GM19239 (cell line): ENCODE measurements around the gene JAG2.

Source experiments
- DNase-seq: peaks from one replicate; pipeline ENCODE4 v3.0.0; 2011; ENCODE audit warnings: low spot score; ENCODE audit not compliant: insufficient read length
- FAIRE-seq: peaks from 2 replicates; lab custom pipeline; 2011; peaks lifted over from hg19 to GRCh38; lab: Jason Lieb, UNC

Gene JAG2

DNA sequence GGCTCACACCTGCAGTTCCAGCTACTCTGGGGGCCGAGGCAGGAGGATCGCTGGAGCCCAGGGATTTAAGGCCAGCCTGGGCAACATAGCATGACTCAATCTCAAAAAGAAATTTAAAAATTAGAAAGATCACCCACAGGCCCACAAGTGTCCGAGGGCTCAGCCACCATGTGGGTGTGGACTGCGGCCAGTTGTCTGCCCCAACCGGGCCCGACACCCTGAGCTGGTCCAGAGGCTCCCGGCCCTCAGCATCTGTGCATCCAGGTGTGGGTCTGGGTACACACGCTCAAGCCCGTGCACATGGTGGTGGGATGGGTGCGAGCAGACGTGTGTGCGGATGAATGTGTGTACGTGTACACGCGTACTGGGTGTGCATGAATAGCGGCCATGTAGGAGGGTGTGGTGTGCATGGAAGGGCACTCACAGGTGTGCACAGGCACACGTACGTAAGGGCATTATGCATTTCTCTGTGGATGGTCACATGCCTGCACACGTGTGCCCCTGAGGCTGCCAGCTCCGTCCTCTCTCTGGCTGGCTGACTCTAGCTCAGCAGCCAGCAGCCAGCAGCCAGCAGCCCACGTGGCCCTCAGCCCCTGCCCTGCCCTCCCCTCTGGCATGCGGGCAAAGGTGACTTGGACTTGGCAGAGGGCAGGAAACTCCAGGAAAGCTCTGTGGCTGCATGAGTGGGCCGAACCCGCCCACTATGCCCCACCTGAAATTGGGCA is 35.8 kb upstream of the JAG2 start:
- DNase-seq = no peak
- FAIRE-seq = no peak

DNA sequence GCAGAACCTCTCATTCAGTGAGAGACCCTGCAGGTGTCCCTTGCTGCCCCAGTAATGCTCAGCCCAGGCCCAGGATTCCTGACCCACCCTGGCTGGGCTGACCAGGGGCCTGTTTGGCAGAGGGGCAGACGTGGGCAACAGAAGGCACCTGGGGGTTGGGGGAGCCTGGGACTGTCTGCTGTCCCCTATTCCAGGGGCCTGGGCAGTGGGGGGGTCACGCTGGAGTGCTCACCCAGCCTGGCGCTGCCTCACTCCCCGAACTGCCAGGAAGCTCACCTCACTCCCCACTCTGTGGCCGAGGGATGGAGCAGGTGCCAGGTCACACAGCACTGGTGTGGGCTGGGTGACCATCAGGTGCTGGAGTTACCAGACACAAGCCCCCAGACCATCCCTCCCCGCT is 35.1 kb upstream of the JAG2 start:
- DNase-seq = no peak
- no peak for FAIRE-seq

DNA sequence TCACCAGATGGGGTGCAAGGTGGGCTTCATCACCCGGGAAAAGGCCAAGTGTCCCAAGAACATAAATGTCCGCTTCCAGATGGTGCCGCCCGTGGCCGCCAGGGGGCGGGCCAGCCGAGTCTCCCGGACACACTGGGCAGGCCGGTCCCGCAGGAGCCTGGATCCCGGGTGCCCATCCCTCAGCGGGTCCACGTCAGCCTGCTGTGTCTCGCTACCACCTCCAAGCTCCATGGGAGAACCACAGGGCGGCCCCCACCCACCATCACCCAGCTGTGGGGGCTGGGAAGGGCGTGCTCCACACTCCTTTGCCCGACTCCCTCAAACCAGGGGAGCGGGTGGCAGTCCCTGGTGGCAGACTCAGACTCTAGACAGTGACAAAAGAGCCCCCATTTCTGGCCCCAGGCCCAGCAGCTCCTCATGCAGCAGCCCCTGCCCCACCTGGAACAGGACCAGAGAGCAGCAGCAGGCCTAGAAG is 34.5 kb upstream of the JAG2 start:
- FAIRE-seq = peak; percentile 61
- peak; percentile 92 for DNase-seq

DNA sequence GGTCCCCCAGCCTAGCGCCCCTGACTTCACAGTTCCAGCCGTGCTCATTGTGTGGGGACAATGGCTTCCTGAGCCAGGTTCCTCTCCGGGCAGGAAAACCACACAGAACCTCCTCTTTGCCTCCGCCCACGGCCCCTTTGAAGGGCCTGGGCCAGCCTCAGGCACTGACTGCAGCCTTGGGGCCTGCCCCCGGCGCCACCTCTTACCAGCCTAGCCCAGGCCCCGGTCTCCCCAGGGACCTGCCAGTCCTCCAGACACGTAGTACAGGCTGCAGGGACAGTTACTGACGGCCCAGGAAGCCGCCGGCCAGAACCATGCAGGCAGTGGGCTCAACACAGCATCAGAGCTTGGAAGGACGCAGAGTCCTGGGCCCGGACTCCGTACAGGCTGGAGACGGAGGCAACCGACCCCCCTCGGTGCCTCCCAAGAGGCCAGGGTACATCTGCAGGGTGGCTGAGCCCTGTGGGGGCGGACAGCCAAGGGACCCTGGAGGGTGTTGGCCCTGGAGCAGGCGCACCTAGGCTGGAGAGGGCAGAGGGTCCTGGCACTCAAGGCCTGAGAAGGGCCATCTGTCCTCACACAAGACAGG is 33.4 kb upstream of the JAG2 start:
- FAIRE-seq (no peak), DNase-seq (no peak)

DNA sequence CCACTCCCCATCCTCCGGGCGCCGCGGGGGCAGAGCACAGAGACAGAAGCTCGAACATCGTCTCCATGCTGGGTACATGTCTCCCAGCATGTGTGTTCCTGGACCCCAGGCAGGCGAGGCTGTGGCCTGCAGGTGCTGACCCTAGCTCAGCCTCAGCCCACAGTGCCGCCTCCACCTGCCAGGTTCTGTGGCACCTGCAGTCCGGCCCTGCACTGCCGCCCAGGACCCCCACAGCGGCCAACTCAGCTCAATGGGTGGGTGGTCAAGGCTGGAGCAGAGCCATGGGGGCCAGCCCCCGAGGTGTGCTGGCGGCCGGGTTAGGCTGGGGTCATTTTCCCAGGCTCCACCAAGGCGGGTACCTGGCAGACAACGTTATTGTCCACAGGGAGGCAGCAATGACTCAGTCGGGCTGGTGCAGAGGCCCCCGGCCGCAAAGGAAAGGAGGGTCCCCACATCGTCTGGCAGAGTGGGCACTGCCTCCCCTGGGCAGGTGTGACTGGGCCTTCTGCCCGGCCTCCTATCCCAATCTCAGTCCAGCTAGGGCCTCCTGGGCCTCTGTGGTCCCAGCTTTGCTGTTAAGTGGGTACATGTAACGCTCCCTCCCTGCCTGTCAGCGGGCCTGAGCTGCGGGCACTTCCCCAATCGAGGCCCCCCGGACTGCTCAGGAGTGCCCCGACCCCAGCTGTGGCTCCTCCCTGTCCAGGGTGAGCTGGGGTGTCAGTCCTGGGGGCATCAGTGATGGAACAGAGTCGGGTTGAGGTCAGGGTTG is 32.8 kb upstream of the JAG2 start:
- no peak for FAIRE-seq
- no peak for DNase-seq

DNA sequence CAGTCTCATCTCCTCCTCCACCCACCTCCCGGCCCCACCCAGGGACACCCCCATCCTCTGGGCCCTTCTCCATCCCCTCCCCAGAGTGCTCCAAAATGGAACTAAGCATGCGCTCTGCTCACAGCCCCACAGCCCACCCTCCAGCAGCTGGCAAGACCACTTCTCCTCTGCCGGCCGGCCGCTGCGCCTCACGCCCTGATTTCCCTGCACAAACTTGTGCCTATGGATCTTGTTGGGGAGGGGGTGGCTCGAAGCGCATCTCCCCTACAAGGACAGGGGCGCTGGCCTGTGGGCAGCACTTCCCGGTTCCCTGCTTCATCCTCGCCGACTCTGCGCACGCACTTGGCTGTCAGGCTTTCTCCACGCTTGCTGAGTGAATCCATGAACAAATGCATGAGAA is 32.1 kb upstream of the JAG2 start:
- FAIRE-seq (no peak), DNase-seq (no peak)

DNA sequence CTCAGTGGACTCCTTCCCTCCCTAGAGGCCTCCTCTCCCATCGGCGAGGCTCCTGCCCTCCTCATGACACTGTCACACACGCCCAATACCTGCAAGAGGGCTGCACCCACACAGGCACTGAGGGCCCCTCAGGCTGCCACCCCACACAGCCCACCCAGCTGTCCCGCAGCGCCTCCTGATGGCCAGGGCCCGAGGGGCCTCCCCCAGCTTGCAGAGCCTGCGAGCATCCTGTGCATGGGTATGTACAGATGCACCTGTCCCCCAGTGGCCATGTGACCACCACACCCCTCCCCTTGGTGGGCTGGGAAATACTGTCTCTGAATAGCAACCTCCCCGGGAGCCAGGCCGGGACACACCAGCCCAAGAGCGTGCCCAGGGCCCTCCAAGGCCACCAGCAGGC is 31.5 kb upstream of the JAG2 start:
- FAIRE-seq (no peak), DNase-seq (no peak)

DNA sequence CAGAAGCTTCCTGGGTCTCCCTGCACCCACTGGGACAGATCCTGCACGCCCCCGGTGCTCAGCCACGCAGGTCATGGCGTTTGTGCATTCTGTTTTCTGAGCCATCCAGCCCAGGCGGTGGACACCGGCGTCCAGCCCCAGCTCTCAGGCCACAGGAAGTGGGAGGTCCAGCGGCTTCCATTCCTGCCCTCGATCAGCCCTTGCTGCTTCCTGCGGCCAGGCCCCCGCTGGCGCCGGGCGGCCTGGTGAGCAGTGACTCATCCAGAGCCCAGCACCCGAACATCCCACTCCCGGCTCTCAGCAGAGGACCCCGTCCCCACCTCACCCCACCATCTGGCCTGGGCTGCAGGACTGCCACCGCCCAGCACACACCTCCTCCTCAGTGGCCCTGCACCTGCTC is 30.5 kb upstream of the JAG2 start:
- DNase-seq = no peak
- FAIRE-seq = no peak

DNA sequence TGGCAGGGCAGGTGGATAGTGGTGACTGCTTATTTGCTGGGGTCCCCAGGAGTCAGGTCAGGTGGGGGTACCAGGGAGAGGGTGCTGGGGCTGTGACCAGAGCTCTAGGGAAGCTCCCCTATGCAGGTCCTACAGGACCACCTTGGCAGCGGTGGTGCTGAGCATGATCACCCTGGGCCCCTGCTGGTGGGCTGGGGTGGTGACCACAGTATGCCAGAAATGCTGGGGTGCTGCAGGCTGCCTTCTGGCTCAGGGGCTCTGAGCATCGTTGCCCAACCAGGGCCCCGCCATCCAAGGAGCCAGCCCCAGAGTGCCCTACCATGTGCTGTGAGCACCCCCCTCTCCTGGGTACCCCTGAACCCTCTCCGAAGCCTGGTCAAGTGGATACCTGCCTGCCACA is 30.0 kb upstream of the JAG2 start:
- FAIRE-seq (no peak), DNase-seq (no peak)

DNA sequence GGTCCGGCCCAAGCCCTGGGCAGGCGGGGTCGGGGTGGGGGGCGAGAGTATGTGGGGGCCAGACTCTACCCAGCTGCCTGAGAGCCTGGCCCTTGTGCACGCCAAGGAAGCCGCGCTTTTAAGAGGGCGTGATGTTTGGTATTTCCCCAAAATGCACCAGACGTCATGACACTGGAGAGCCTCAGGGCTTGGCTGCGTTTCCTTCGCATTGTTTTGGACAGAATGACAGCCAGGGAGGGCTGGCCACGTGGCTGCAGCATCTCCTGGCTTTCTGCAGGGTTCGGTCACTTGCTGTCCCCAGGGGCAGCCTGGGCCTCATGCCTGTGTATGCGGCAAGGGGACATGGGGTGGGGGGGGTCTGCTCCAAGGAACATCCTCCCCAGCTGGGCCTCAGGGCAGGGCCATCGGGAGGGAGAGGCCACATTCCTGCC is 28.6 kb upstream of the JAG2 start:
- FAIRE-seq (no peak), DNase-seq (no peak)

DNA sequence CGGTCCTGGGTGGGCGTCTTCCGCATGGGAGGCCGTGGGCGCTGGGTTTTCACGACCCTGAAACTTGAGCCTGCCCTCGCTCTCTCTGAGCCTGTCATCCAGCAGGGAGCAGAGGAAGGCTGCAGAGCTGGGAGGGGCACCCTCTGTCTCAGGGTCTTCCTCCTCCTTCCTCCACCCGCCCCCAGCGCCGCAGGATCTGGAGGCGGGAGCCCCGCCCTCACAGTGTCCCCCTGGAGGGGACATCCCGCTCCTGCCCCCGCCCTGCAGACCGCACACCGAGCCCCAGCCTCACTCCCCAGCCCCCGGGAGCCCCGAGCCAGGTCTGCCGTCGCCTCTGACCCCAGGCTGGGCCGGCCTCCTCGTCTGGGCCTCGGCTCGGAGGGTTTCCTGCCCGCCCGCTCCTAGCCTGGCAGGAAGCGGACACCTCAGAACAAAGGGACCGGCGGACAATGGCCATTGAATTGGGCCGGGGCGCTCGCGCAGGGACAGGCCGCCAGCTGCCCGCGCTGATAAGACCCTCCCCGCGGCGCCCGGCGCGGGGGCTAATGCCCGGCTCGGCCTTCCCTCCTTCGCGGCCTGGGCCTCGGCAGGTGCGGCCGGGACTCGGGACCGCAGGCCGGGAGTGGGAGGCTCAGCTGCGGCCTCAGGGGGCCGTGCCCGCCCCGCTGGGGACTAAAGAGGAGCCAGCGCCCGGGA is 27.8 kb upstream of the JAG2 start:
- DNase-seq (no peak), FAIRE-seq (no peak)

DNA sequence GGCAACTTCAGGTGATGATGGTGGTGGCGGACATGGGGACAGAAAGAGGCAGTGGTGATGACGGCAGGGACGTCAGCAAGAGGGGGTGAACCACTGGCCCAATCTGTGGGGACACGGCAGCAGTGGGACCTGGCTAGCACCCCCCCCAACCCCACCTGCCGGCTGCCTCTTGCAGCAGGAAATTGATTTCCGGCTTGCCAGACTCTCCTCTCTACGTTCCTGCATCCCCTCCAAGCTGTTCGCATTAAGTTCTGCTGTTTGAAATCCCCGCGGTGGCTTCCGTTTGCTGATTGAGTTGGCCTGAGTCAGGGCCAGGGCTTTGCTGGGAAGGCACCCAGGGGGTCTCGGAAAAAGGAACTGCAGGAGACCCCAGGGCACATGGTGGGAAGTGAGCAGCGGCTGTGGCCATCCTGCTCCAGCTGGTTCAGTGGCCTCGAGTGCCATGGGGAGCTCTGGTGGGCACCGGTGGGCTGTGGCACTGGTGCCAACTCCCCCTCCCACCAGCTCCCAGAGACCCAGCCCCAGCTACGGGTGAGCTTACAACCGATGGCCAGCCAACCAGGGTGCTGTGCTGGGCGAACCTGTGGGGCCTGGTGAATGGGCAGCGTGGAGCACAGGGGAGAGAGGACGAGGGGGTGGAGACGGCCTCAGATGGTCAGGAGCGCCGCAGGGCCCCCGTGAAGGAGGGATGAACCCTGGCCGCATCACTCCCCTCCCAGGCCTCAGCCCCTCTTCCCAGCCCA is 27.1 kb upstream of the JAG2 start:
- no peak for FAIRE-seq
- DNase-seq = no peak

DNA sequence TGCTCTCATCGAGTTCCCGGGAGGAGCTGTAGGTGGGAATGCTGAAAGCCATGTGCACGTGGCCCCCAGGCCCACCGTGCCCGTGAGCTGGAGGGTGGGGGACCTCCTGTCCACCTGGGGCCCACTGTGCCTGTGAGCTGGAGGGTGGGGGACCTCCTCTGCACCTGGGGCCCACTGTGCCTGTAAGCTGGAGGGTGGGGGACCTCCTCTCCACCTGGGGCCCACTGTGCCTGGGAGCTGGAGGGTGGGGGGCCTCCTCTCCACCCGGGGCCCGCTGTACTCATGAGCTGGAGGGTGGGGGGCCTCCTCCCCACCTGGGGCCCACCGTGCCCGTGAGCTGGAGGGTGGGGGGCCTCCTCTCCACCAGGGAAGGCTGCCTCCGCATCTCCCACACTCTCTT is 26.5 kb upstream of the JAG2 start:
- DNase-seq (no peak), FAIRE-seq (no peak)

DNA sequence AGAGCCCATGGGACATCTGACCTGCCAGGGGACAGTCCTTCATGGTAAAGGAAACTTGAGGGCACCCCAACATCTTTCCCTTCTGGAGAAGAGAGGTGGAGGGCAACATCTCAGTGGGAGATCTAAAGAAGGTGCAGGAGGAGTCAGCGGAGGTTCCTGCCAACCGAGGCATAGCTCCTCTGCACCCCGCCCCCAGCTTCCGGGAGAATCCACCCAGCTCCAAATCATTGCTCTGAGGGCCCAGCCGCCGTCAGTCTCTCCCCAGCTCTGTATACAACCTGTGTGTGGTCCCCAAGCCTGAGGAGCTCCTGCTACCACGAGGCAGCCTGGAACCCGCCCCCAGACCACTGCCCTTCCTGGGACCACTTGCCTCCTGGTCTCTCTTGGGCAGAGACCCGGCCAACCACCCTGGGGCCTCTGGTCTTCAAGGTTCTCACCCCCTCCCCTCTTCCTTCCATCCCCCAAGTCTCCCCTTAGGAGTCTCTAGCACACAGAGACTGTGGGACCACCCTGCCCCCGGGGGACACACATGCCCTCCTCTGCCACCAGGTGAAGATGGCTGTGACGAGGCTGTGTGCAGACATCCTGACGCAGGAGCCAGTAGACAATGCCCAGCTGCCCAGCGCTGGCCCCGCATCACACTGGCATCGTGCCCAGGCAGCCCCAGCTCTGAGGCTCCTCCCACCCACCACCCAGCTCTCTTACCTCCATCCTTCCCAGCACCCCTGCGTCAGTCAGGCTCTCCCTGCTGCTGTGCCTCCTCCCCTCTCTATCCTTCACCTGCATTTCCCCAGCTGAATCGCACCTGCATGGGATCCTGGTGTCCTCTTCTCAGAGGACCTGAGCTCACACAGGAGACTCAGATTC is 25.6 kb upstream of the JAG2 start:
- no peak for DNase-seq
- no peak for FAIRE-seq

DNA sequence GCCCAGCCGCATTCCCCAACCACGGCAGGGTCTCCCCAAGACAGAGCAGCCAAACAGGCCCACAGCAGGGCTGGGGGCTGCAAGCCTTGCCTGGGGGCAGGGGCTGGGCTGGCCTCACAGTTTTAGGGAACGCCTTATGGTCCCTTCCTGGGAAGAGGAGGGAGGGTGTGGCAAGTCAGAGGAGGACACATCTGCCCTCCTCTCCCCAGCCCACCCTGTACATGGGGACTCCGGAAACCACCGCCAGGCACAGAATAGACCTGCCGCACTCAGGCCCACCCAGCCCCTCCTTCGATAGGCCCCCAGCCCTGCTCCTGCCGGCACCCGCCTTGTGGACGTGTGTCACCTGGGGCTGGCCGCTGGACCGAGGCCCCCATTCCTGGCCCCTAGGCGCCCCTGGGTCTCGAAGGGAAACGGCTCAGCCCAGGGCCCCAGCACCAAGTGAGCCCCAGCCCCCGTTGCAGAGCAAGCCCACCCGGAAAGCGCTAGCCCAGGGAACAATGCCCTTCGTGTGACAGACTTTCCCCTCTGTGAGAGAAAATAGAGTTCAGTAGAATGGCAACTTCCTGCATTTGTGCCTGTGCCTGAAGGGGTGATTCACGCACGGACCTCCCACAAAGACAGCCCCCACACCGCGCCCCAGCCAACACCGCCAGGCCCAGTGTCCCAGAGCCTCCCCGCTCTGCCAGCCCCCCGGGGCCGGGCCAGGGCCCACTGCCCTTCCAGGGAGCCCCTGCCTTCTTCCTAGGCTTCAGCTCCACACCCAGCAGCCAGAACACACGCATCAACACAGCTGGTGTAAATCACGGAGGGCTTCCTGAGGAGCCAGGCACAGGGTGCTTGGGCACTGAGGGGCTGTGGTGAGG is 24.5 kb upstream of the JAG2 start:
- FAIRE-seq = no peak
- DNase-seq = no peak

DNA sequence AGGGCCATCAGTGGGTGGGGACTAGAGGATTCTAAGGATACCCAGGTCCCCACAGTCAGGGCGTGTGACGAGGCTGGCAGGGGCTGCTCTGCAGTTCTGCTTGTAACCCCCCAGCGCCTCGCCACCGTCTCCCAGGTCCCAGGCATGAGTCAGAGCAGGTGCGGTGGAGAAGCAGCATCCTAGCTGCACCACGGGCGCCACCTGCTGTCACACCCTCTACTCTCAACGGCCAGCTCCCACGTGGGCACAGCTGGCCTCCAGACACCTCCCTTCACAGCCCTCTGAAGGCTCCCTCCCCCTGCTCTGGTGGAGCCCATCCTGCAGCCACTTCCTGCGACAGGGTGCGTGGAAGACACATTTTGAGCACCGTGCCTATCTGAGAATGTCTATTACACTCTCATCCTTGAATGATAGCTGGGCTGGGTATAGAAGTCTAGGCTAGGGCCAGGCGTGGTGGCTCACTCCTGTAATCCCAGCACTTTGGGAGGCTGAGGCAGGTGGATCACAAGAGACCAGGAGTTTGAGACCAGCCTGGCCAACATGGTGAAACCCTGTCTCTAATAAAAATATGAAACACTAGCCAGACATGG is 19.5 kb upstream of the JAG2 start:
- DNase-seq = no peak
- no peak for FAIRE-seq

DNA sequence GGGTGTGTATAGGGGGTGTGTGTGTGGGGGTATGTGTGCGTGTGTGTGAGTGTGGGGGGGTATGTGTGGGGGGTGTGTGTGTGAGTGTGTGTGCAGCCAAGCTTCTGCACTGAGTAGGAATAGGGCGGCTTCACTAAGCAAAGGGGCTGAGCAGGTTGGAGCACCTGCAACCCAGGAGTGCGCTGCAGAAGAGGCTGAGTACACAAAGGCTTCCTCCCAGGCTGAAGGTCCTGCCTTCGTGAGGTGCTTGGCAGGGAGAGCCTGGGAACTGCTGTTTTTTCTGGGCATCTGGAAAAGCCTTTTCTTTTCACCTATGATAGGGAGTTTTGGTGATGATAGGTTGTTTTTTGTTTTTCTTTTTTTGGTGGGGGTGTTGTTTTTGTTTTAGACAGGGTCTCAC is 18.5 kb upstream of the JAG2 start:
- FAIRE-seq (no peak), DNase-seq (no peak)

DNA sequence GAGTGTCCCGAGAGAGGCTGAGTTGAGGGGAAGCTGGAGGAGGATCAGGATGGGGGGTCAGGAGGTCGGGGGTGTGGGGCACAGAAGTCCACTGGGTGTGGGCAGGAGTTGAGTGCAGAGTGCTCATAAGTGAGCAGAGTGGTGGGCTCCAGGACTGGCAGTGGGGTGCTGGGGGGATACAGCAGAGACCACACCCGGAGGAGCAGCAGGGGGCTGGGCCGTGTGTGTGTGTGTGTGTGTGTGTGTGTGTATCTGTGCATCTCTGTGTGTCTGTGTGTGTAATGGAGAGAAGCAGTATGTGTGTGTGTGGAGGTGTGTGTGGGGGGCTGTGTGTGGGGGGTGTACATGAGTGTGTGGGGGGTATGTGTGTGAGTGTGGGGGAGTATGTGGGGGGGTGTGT is 17.4 kb upstream of the JAG2 start:
- FAIRE-seq (no peak), DNase-seq (no peak)
